ENCODE data around the gene QARS1. TPM values are rescaled to one million over a fixed set of nuclear protein-coding genes. Genes with fewer than 3 reads are reported as not detected.

QARS1 gene
- total RNA-seq, 1 donor from 2014 or later, result 417 TPM

DNA sequence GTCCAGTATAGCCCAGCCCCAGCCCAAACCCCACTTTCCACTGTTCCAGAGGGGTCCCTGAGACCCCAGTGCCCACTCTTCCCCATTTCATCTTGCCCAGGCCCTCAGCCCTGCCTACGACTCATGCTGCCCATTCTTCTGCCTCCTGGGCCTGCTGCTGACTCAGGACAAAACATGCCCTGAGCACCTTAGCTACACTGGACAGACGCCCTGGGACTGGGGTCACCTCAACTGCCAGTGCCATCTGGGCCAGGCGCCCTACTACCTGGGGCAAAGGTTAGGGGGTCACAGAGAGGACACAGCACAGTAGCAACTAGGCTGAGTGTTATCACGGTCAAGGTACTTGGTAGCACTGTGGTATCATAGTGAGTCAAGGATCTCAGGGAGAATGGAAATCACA is 30.9 kb upstream of the QARS1 start:
- Mint-ChIP-seq H3K4me1 (ENCODE audit: low read depth) (peaks cover 14% of the 10 kb centered on the region), H3K9me3 (ENCODE audit: low read depth) (peaks cover 1% of the 10 kb centered on the region), H3K27ac (no peak overlapping the region), H3K27me3 (peaks cover 2% of the 10 kb centered on the region), H3K4me3 (ENCODE audit: low read depth) (peak overlapping the region; percentile 1), H3K36me3 (ENCODE audit: insufficient read depth) (no peaks in the 10 kb centered on the region)
- TF ChIP-seq, protein P1, sequence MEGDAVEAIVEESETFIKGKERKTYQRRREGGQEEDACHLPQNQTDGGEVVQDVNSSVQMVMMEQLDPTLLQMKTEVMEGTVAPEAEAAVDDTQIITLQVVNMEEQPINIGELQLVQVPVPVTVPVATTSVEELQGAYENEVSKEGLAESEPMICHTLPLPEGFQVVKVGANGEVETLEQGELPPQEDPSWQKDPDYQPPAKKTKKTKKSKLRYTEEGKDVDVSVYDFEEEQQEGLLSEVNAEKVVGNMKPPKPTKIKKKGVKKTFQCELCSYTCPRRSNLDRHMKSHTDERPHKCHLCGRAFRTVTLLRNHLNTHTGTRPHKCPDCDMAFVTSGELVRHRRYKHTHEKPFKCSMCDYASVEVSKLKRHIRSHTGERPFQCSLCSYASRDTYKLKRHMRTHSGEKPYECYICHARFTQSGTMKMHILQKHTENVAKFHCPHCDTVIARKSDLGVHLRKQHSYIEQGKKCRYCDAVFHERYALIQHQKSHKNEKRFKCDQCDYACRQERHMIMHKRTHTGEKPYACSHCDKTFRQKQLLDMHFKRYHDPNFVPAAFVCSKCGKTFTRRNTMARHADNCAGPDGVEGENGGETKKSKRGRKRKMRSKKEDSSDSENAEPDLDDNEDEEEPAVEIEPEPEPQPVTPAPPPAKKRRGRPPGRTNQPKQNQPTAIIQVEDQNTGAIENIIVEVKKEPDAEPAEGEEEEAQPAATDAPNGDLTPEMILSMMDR (IDR thresholded peaks at IDR 0.05; ENCODE audit: unreplicated experiment), result no peak
- no peak for DNase-seq (ENCODE audit: low spot score, unreplicated experiment)

DNA sequence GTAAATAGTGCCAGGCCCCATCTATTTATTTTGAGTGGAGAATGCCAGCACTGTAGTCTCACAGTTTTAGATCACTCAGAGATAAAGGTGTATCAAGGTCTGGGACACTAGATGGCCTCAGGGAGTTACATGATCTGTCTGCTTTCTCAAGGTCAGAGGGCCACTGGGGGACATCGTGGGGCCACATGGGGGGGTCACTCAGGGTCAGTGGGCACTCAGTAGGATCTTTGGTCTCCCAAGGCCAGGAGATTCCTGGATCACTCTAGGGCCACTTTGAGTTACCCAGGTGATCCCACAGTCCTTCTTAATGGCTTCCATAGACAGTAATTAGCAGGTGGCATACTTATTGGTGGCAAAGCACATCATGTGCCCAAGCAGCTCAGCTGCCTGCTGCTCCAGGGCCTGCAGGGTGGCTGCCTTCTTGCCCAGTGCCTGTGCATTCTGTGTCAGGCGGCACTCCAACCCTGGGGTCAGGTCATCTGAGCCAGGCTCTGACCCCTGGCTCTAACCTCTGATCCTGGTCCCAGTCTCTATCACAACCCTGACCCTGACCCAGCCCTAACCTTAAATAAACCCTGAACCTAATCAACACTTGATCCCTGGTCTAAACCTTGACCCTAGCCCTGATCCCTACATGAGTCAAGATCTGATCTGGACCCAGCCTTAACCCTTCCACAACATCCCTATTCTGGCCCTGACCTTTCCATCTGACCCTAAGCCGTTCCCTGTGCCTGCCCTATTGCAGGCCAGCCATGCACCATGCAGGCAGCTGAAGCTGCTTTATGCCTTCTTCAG is 30.1 kb upstream of the QARS1 start:
- Mint-ChIP-seq H3K9me3 (ENCODE audit: low read depth) (no peaks in the 10 kb centered on the region), H3K4me3 (ENCODE audit: low read depth) (peak overlapping the region; percentile 88), H3K27me3 (no peaks in the 10 kb centered on the region), H3K4me1 (ENCODE audit: low read depth) (peaks cover 14% of the 10 kb centered on the region), H3K27ac (peak overlapping the region; percentile 59), H3K36me3 (ENCODE audit: insufficient read depth) (no peaks in the 10 kb centered on the region)
- TF ChIP-seq, protein P1 (IDR thresholded peaks at IDR 0.05; ENCODE audit: unreplicated experiment), result no peak
- DNase-seq (ENCODE audit: low spot score, unreplicated experiment), result no peak

DNA sequence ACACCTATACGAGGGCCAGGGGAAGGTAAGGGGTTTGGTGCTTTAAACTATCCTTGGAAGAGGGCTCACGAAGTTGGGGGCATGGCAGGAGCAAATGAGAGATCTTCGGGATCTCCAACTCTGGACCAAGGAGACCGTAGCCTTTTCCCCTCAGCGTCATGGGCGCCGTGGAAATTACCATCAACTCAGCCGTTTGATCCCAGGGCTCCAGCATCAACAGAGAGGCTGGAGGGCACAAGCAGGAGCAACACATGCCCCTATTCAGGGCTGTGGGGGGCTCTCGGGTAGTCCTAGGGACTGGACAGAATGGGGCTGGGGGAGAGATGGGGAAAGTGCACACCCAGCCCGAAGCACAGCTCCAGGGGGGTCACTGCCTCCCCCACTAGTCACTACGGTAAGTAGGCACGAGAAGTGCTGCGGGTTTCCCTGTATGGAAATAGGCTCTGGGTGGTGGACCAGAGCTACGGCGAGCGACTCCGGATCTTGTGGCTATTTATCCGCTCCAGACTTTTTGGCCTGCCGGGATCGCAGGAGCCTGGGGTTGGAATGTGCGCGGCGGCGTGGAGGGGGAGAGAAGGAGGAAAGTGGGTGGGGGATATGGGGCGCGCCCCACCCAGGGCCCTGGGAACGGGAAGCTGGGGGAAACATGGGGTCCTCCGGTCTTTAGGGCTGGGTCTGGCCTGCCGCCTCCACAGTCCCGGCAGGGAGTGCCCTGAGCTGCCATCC is 28.8 kb upstream of the QARS1 start:
- Mint-ChIP-seq H3K27ac (peak overlapping the region; percentile 95), H3K27me3 (no peaks in the 10 kb centered on the region), H3K4me1 (ENCODE audit: low read depth) (peaks cover 14% of the 10 kb centered on the region), H3K9me3 (ENCODE audit: low read depth) (no peaks in the 10 kb centered on the region), H3K4me3 (ENCODE audit: low read depth) (peak overlapping the region; percentile 88), H3K36me3 (ENCODE audit: insufficient read depth) (no peaks in the 10 kb centered on the region)
- peak; percentile 70 for DNase-seq (ENCODE audit: low spot score, unreplicated experiment)
- TF ChIP-seq, protein P1 (IDR thresholded peaks at IDR 0.05; ENCODE audit: unreplicated experiment), result no peak

DNA sequence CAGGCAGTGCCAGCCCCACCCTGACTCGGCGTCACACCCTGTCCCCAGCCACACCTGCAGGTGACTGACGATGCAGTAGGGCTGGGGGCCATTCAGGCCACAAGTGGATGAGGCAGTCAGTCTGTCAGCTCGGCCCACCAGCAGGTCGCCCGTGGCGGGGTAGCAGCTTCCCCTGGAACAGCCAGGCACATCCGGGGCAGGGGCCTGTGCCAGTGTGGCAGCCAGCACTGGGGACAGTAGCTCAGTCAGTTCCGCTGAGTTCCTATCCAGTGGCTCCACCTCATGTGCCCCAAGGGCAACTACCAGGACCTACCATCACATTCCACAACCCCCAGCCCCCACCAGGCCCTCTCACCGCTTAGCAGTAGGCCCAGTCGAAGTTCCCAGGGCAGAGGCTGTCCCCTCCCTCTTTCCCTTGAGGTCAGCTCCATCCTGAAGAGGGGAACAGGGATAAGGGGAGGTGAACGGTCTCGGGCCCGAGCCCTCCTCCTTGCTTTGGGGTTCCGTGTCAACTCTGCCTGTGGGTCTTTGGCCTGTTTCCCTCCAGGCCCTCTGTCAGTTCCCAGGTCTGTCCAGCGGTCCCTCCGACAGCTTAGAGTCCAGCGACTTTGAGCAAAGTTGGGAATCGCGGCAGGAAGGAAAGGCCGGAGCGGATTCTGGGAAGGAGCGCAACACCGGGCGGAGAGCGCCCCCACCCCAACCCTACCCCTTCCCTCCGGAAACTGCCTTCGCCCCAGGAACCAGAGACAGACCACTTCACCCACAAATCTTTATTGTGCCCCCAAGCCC is 28.1 kb upstream of the QARS1 start, which contains the start of gene LAMB2:
Gene LAMB2, minus strand, starts transcription at position 614 of the 789 bp plus-strand sequence. Its CDS starts 183 bp downstream, at position 431.
- Mint-ChIP-seq H3K4me3 (ENCODE audit: low read depth) (peak within 1 kb of the TSS; percentile 88), H3K4me1 (ENCODE audit: low read depth) (peaks cover 14% of the 10 kb centered on the region), H3K36me3 (ENCODE audit: insufficient read depth) (no peaks in the 10 kb centered on the region), H3K27me3 (no peaks in the 10 kb centered on the region), H3K27ac (peak within 1 kb of the TSS; percentile 95), H3K9me3 (ENCODE audit: low read depth) (no peaks in the 10 kb centered on the region)
- TF ChIP-seq, protein P1 (IDR thresholded peaks at IDR 0.05; ENCODE audit: unreplicated experiment), result no peak
- peak; percentile 57 for DNase-seq (ENCODE audit: low spot score, unreplicated experiment)

DNA sequence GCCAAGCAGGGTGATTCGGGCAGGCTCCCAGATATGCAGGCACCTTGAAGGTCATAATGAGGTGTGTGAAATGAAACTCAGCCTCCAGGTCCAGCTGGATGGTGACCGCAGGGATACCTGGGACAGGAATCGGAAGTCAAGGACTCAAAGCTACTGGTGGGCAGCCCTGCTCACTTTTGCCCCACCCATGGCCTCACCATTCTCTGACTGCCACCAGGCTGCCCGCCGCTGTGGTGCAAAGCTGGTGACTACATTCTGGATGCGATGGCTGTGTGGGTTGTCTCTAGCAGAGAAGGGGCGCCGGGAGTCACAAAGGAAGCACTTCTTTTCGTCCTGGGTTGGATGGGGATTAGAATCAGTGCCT is 27.5 kb upstream of the QARS1 start:
- Mint-ChIP-seq H3K27ac (peak overlapping the region; percentile 95), H3K9me3 (ENCODE audit: low read depth) (no peaks in the 10 kb centered on the region), H3K27me3 (no peaks in the 10 kb centered on the region), H3K36me3 (ENCODE audit: insufficient read depth) (no peaks in the 10 kb centered on the region), H3K4me3 (ENCODE audit: low read depth) (peak overlapping the region; percentile 88), H3K4me1 (ENCODE audit: low read depth) (peaks cover 14% of the 10 kb centered on the region)
- no peak for DNase-seq (ENCODE audit: low spot score, unreplicated experiment)
- TF ChIP-seq, protein P1 (IDR thresholded peaks at IDR 0.05; ENCODE audit: unreplicated experiment), result no peak

Data from progenitor cell of endocrine pancreas (in vitro differentiated cells).